Measurements from ENCODE around the gene ARL5A. TPM values are rescaled to one million over a fixed set of nuclear protein-coding genes. Genes with fewer than 3 reads are reported as not detected.

Gene ARL5A
- polyA plus RNA-seq, 4 donors: 14.9 to 43.4 (median 29.8) TPM

GRCh38 chr2:151815821-151816489 is 12.3 kb downstream of the ARL5A start:
- no peaks in the 10 kb centered on the region for H3K27me3 ChIP-seq (ENCODE audit: control insufficient read depth in 3 of 3, insufficient read depth in 3 of 3, low read length in 3 of 3)
- no peaks in the 10 kb centered on the region for H3K4me1 ChIP-seq (ENCODE audit: control insufficient read depth in 3 of 3, insufficient read depth in 2 of 3, low read depth in 1 of 3, low read length in 2 of 3)
- WGBS, 3 donors: 94 to 100% (median 98%) methylated on average over 9 of the region's 9 CpGs
- peaks cover 0 to 3% of the 10 kb centered on the region in 2 donors for H3K9me3 ChIP-seq (ENCODE audit: control insufficient read depth in 2 of 2, insufficient read depth in 1 of 2, low read depth in 1 of 2, low read length in 1 of 2)
- no peak overlapping the region for H3K27ac ChIP-seq (ENCODE audit: low read depth in 1 of 3, low read length in 2 of 3)
- peak in 1 of 2 donors; percentile 6 for DNase-seq
- H3K36me3 ChIP-seq (ENCODE audit: control insufficient read depth in 3 of 3, insufficient read depth in 2 of 3, low read depth in 1 of 3, low read length in 3 of 3): peaks cover 2 to 12% (median 5%) of the 10 kb centered on the region in 3 donors
- H3K4me3 ChIP-seq (ENCODE audit: low read depth in 1 of 3, low read length in 3 of 3): no peak overlapping the region
- FAIRE-seq: no peak

- whole genome bisulfite sequencing, 3 donors: 19 to 69% (median 57%) methylated on average over 1 of the region's 1 CpG
- DNase-seq: peak; percentile 53 to 70
- Histone ChIP-seq H3K27ac (ENCODE audit: low read depth in 1 of 3, low read length in 2 of 3) (peak overlapping the region in 2 of 3 donors; percentile 15 to 20), H3K4me1 (ENCODE audit: control insufficient read depth in 3 of 3, insufficient read depth in 2 of 3, low read depth in 1 of 3, low read length in 2 of 3) (peaks cover 0 to 8% (median 0%) of the 10 kb centered on the region in 3 donors), H3K36me3 (ENCODE audit: control insufficient read depth in 3 of 3, insufficient read depth in 2 of 3, low read depth in 1 of 3, low read length in 3 of 3) (peaks cover 2 to 15% (median 8%) of the 10 kb centered on the region in 3 donors), H3K9me3 (ENCODE audit: control insufficient read depth in 2 of 2, insufficient read depth in 1 of 2, low read depth in 1 of 2, low read length in 1 of 2) (peaks cover 0 to 3% of the 10 kb centered on the region in 2 donors), H3K27me3 (ENCODE audit: control insufficient read depth in 3 of 3, insufficient read depth in 3 of 3, low read length in 3 of 3) (no peaks in the 10 kb centered on the region), H3K4me3 (ENCODE audit: low read depth in 1 of 3, low read length in 3 of 3) (no peak overlapping the region)
- no peak for FAIRE-seq
Observed at GRCh38 chr2:151810489-151810888, 17.7 kb downstream of the ARL5A start.

GRCh38 chr2:151809073-151809383 is 19.2 kb downstream of the ARL5A start:
- H3K36me3 ChIP-seq (ENCODE audit: control insufficient read depth in 3 of 3, insufficient read depth in 2 of 3, low read depth in 1 of 3, low read length in 3 of 3): peaks cover 2 to 13% (median 10%) of the 10 kb centered on the region in 3 donors
- H3K9me3 ChIP-seq (ENCODE audit: control insufficient read depth in 2 of 2, insufficient read depth in 1 of 2, low read depth in 1 of 2, low read length in 1 of 2): peaks cover 0 to 3% of the 10 kb centered on the region in 2 donors
- no peak for DNase-seq
- no peak for FAIRE-seq
- H3K27me3 ChIP-seq (ENCODE audit: control insufficient read depth in 3 of 3, insufficient read depth in 3 of 3, low read length in 3 of 3): no peaks in the 10 kb centered on the region
- peaks cover 0 to 8% (median 0%) of the 10 kb centered on the region in 3 donors for H3K4me1 ChIP-seq (ENCODE audit: control insufficient read depth in 3 of 3, insufficient read depth in 2 of 3, low read depth in 1 of 3, low read length in 2 of 3)
- WGBS, 3 donors: 81 to 94% (median 90%) methylated on average over 1 of the region's 1 CpG
- no peak overlapping the region for H3K4me3 ChIP-seq (ENCODE audit: low read depth in 1 of 3, low read length in 3 of 3)
- H3K27ac ChIP-seq (ENCODE audit: low read depth in 1 of 3, low read length in 2 of 3): peak overlapping the region in 1 of 3 donors; percentile 3

GRCh38 chr2:151808258-151809072 is 19.8 kb downstream of the ARL5A start:
- Histone ChIP-seq H3K9me3 (ENCODE audit: control insufficient read depth in 2 of 2, insufficient read depth in 1 of 2, low read depth in 1 of 2, low read length in 1 of 2) (peaks cover 0 to 3% of the 10 kb centered on the region in 2 donors), H3K27me3 (ENCODE audit: control insufficient read depth in 3 of 3, insufficient read depth in 3 of 3, low read length in 3 of 3) (no peaks in the 10 kb centered on the region), H3K27ac (ENCODE audit: low read depth in 1 of 3, low read length in 2 of 3) (peak overlapping the region in 1 of 3 donors; percentile 3), H3K4me1 (ENCODE audit: control insufficient read depth in 3 of 3, insufficient read depth in 2 of 3, low read depth in 1 of 3, low read length in 2 of 3) (peaks cover 0 to 8% (median 0%) of the 10 kb centered on the region in 3 donors), H3K36me3 (ENCODE audit: control insufficient read depth in 3 of 3, insufficient read depth in 2 of 3, low read depth in 1 of 3, low read length in 3 of 3) (peaks cover 2 to 14% (median 10%) of the 10 kb centered on the region in 3 donors), H3K4me3 (ENCODE audit: low read depth in 1 of 3, low read length in 3 of 3) (no peak overlapping the region)
- DNase-seq (peak; percentile 26 to 39), FAIRE-seq (peak; percentile 30)
- WGBS, 3 donors: 73 to 86% (median 80%) methylated on average over 5 of the region's 5 CpGs

- H3K4me3 ChIP-seq (ENCODE audit: low read depth in 1 of 3, low read length in 3 of 3): no peak overlapping the region
- H3K9me3 ChIP-seq (ENCODE audit: control insufficient read depth in 2 of 2, insufficient read depth in 1 of 2, low read depth in 1 of 2, low read length in 1 of 2): no peaks in the 10 kb centered on the region
- H3K36me3 ChIP-seq (ENCODE audit: control insufficient read depth in 3 of 3, insufficient read depth in 2 of 3, low read depth in 1 of 3, low read length in 3 of 3): peaks cover 0 to 10% (median 9%) of the 10 kb centered on the region in 3 donors
- peaks cover 0 to 8% (median 0%) of the 10 kb centered on the region in 3 donors for H3K4me1 ChIP-seq (ENCODE audit: control insufficient read depth in 3 of 3, insufficient read depth in 2 of 3, low read depth in 1 of 3, low read length in 2 of 3)
- H3K27ac ChIP-seq (ENCODE audit: low read depth in 1 of 3, low read length in 2 of 3): no peak overlapping the region
- no peak for FAIRE-seq
- DNase-seq: no peak
- no peaks in the 10 kb centered on the region for H3K27me3 ChIP-seq (ENCODE audit: control insufficient read depth in 3 of 3, insufficient read depth in 3 of 3, low read length in 3 of 3)
Observed at GRCh38 chr2:151805961-151806360, 22.3 kb downstream of the ARL5A start.

GRCh38 chr2:151805343-151805742 is 22.9 kb downstream of the ARL5A start:
- no peaks in the 10 kb centered on the region for H3K9me3 ChIP-seq (ENCODE audit: control insufficient read depth in 2 of 2, insufficient read depth in 1 of 2, low read depth in 1 of 2, low read length in 1 of 2)
- DNase-seq: no peak
- no peaks in the 10 kb centered on the region for H3K27me3 ChIP-seq (ENCODE audit: control insufficient read depth in 3 of 3, insufficient read depth in 3 of 3, low read length in 3 of 3)
- H3K4me3 ChIP-seq (ENCODE audit: low read depth in 1 of 3, low read length in 3 of 3): no peak overlapping the region
- H3K4me1 ChIP-seq (ENCODE audit: control insufficient read depth in 3 of 3, insufficient read depth in 2 of 3, low read depth in 1 of 3, low read length in 2 of 3): peaks cover 0 to 8% (median 0%) of the 10 kb centered on the region in 3 donors
- H3K27ac ChIP-seq (ENCODE audit: low read depth in 1 of 3, low read length in 2 of 3): no peak overlapping the region
- peaks cover 0 to 10% (median 9%) of the 10 kb centered on the region in 3 donors for H3K36me3 ChIP-seq (ENCODE audit: control insufficient read depth in 3 of 3, insufficient read depth in 2 of 3, low read depth in 1 of 3, low read length in 3 of 3)
- no peak for FAIRE-seq
- 90 to 100% (median 96%) methylated on average over 1 of the region's 1 CpG for WGBS, 3 donors

GRCh38 chr2:151803811-151804210 is 24.4 kb downstream of the ARL5A start:
- no peaks in the 10 kb centered on the region for H3K9me3 ChIP-seq (ENCODE audit: control insufficient read depth in 2 of 2, insufficient read depth in 1 of 2, low read depth in 1 of 2, low read length in 1 of 2)
- peaks cover 0 to 3% (median 0%) of the 10 kb centered on the region in 3 donors for H3K4me1 ChIP-seq (ENCODE audit: control insufficient read depth in 3 of 3, insufficient read depth in 2 of 3, low read depth in 1 of 3, low read length in 2 of 3)
- FAIRE-seq: peak; percentile 44
- no peak for DNase-seq
- no peak overlapping the region for H3K4me3 ChIP-seq (ENCODE audit: low read depth in 1 of 3, low read length in 3 of 3)
- no peak overlapping the region for H3K27ac ChIP-seq (ENCODE audit: low read depth in 1 of 3, low read length in 2 of 3)
- peaks cover 0 to 9% (median 6%) of the 10 kb centered on the region in 3 donors for H3K36me3 ChIP-seq (ENCODE audit: control insufficient read depth in 3 of 3, insufficient read depth in 2 of 3, low read depth in 1 of 3, low read length in 3 of 3)
- H3K27me3 ChIP-seq (ENCODE audit: control insufficient read depth in 3 of 3, insufficient read depth in 3 of 3, low read length in 3 of 3): no peaks in the 10 kb centered on the region

- DNase-seq: no peak
- 89 to 97% (median 92%) methylated on average over 2 of the region's 2 CpGs for WGBS, 3 donors
- Histone ChIP-seq H3K4me3 (ENCODE audit: low read depth in 1 of 3, low read length in 3 of 3) (no peak overlapping the region), H3K36me3 (ENCODE audit: control insufficient read depth in 3 of 3, insufficient read depth in 2 of 3, low read depth in 1 of 3, low read length in 3 of 3) (peaks cover 0 to 9% (median 6%) of the 10 kb centered on the region in 3 donors), H3K27ac (ENCODE audit: low read depth in 1 of 3, low read length in 2 of 3) (no peak overlapping the region), H3K4me1 (ENCODE audit: control insufficient read depth in 3 of 3, insufficient read depth in 2 of 3, low read depth in 1 of 3, low read length in 2 of 3) (no peaks in the 10 kb centered on the region), H3K27me3 (ENCODE audit: control insufficient read depth in 3 of 3, insufficient read depth in 3 of 3, low read length in 3 of 3) (no peaks in the 10 kb centered on the region), H3K9me3 (ENCODE audit: control insufficient read depth in 2 of 2, insufficient read depth in 1 of 2, low read depth in 1 of 2, low read length in 1 of 2) (no peaks in the 10 kb centered on the region)
- FAIRE-seq: no peak
Observed at GRCh38 chr2:151802315-151802714, 25.9 kb downstream of the ARL5A start.
